ENCODE measurements around the gene IRAK3.

Gene IRAK3, protein sequence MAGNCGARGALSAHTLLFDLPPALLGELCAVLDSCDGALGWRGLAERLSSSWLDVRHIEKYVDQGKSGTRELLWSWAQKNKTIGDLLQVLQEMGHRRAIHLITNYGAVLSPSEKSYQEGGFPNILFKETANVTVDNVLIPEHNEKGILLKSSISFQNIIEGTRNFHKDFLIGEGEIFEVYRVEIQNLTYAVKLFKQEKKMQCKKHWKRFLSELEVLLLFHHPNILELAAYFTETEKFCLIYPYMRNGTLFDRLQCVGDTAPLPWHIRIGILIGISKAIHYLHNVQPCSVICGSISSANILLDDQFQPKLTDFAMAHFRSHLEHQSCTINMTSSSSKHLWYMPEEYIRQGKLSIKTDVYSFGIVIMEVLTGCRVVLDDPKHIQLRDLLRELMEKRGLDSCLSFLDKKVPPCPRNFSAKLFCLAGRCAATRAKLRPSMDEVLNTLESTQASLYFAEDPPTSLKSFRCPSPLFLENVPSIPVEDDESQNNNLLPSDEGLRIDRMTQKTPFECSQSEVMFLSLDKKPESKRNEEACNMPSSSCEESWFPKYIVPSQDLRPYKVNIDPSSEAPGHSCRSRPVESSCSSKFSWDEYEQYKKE

DNA sequence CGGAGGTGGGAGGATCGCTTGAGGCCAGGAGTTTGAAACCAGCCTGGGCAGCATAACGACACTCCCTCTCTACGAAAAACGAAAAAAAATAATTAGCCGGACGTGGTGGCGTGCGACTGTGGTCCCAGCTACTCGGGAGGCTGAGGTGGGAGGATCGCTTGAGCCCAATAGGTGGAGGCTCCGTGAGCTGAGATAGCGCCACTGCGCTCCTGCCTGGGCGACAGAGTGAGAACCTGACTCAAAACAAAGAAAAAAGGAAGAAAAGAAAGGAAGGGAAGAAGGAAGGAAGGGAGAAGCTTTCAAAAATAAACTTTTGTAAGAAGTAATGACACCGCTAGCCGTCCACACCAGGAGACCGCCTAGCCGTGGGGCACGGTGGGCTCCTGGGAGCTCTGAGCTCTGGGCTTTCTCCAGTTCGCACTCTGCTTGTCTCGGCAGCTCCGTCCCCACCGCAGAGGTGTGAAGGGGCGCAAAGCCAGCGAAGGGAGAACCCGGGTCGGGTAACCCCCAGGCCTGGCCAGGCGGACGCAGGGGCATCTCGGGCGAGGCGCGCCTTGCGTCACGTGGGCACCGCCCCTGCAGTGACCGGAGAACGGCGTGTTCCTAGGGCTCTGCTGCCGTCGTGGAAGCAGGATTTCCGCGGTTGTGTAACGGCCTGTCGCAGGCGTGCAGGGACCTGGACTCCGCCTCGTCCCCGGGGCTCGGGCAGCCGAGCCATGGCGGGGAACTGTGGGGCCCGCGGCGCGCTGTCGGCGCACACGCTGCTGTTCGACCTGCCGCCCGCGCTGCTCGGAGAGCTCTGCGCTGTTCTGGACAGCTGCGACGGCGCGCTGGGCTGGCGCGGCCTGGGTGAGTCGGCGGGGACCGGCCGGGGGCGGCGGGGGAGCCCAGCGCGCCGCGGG lies at the start of gene IRAK3:
TSS of gene IRAK3 (plus strand) at position 631 of the 902 bp plus-strand sequence. CDS start at position 717, 86 bp downstream.
- DNase-seq (ENCODE audit: low read depth in 2 of 2, low spot score in 1 of 2) = peak in 1 of 2 donors; percentile 7

DNA sequence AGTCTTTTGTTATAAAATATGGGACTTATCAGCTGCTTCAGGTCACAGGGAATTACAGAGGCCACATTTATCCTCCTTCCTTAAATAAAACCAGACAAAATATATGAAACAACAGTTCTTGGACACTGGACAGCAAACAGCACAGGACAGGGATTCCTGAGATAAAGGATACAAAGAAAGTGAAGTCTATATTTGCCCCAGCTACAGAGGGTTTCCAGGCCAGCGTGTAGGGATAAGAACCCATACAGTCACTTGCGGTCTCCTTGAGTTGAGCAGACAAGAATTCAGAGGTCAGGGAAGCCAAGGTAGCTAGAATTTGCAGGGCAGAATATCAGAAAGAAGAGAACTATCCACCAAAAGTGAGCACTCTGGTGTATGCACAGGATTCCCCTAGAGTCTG lies 49.7 kb upstream of the IRAK3 start:
- no peak for DNase-seq (ENCODE audit: low read depth in 2 of 2, low spot score in 1 of 2)

DNA sequence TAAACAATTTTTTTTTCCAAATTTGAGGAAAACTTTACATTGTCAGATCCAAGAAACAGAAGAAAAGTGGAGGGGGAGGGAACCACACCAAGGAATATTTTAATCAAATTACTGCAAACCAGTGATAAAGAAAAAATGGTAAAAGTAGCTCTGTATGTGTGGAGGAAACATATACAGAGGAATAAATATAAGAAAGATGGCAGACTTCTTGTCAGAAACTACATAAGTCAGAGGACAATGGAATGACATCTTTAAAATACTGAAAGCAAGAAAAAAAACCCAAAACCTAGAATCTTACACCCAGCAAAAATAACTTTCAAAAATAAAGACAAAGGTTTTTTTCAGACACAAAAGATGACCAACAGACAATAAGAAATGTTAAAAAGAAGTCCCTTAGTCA lies 48.3 kb upstream of the IRAK3 start:
- DNase-seq (ENCODE audit: low read depth in 2 of 2, low spot score in 1 of 2) = no peak

DNA sequence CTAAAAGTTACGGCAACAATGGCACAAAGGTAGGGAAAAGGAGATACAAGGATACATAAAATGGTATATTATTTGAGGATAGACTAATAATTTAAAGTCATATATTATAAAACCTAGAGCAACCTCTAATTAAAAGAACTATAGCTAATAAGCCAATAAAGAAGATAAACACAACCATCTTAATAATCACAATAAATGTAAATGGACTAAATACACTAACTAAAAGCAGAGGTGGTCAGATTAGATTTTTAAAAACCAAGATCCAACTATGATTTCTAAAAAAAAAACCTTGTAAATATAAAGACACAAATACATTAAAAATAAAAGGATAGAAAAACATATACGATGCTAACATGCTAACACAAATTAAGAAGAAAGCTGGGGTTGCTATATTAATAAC lies 47.7 kb upstream of the IRAK3 start:
- no peak for DNase-seq (ENCODE audit: low read depth in 2 of 2, low spot score in 1 of 2)

DNA sequence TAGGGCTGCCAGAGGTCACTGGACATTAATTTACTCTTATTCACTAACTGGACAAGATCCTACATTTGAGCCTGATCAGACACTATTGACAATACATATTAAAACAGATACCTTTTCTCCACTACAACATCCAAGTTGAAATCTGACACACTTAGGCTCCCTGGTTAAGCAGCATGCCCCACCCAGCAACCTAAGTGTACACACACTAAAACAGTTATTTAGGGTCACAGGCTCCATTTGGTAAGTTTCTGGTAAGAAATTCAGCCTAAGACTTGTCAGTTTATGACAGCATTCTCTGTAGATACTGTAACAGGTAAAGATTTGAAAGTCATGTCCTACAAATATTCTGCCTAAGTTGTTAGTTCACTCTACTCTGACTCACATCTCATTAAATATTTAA lies 46.2 kb upstream of the IRAK3 start:
- DNase-seq (ENCODE audit: low read depth in 2 of 2, low spot score in 1 of 2) = no peak

DNA sequence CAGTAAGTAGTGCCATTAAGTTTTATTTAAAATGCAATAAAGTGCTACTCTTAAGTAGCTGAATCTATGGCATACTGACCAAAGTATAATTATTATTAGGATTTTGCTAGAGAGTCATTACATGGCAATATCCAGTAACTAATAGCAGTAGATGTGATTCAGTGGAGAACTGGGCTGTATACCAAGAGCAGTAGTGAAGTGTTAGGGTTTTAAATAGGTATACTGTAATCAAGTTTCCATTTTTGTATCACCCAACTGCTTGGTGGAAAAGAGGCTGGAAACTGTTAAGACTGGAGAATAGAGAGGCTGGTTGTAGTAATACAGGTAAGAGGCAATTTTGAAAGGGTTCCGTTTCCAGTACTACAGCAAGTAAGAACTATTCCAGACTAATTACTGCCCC lies 45.1 kb upstream of the IRAK3 start:
- DNase-seq (ENCODE audit: low read depth in 2 of 2, low spot score in 1 of 2) = no peak

DNA sequence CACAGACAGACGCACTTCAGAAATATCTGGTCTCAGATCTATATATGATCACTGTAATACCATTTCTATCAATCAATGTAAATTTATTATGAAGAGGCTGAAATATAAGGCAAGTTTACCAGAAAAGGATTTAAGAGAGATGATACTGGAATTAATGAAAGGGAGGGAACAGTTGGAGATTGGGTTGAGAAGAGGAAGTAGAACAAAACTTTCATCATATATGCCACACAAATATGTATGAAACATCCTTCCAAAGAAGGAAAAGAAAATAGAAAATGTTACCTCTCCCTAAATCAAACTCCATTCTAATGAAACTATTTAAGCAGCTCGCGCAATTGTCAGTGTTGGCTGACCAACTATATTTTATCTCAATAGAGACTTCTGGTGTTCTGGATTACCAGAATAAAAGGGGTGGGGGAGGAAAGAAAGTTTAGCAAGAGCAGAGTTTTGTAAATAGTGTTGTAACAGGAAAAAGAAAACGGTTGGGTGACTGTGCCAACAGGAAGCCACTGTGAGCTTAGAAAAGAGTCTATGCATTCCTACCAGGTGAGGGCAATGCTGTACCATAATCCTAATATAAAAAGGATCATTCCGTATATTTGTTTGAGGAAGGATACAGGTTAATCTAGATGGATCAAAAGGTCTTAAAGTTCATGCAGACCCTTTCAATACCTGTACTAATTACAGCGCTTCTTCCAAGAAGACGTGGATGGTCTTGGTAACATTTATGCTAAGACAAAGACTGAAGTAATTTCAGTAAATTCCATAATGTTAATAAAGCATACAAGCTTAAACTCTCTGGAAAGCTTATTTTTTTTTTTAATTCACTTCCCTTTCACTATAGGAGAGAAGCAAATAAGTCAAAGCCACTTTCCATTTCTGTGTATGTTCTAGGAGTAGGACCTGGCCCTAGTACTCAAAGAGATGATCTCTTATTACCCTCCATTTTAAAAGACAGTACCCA lies 43.9 kb upstream of the IRAK3 start:
- DNase-seq (ENCODE audit: low read depth in 2 of 2, low spot score in 1 of 2) = no peak

DNA sequence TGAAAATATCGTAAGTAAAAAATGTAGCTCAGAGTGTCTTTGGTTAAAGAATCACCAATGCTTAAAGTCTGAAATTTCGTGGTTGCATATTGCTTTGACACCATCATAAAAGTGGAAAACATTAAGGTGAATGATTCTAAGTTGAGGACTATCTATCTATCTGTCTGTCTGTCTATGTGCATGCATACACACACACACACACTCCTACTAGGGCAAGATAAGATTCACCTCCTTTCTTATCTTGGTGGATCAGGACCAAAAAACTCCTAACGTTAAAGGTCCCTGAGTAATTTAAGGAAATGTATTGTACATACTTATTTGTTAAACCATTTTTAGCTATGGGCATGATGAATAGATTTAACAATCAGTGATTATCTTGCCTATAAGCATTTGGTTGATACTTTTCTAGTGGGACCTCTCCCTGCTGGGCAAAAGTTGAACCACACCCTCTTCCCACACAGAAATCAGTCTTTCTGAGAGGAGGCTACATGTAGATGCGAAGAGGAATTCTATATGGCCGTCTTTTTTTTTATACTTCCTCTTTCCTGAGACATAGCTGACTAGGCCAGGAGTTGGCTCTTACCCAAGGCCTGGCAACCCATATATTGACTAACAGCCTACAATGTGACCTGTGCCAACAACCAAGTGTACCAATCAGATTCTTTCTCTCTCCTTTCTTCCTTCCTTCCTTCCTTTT lies 39.2 kb upstream of the IRAK3 start:
- no peak for DNase-seq (ENCODE audit: low read depth in 2 of 2, low spot score in 1 of 2)

DNA sequence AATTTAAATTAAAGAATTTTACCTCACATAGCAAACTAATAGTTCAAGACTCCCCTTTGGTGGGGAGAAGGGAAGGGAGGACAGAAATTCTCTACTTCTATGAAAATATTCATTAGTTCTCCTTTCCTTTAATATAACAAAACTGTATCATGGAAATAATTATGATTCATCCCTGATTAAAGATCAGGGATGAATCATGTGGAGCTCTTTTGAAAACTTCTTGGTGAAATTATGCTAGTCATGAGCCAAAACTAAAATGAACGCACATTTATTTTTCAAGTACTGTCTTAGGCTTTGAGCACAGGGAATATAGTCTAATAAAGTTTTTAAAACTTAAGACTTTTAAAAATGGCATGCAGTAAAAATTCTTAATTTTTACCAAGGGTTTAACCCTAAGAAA lies 36.3 kb upstream of the IRAK3 start:
- no peak for DNase-seq (ENCODE audit: low read depth in 2 of 2, low spot score in 1 of 2)

DNA sequence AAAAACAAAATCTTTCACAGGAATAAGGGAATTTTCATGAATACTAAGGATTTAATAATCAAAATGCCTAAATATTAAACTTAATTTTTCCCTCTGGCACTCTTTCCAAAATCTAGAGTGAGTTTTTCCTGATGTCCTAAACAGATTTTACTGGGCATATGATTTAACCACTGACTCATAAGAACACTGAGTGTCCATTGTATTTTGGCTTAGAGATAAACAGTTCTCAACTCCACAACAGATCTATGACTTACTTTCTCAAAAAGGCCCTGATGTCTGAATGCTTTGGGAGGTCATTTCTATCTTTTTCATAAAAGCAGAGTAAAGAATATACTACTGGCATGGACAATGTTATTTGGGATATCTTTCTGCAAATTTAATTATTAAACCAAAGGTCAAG lies 34.2 kb upstream of the IRAK3 start:
- DNase-seq (ENCODE audit: low read depth in 2 of 2, low spot score in 1 of 2) = no peak

DNA sequence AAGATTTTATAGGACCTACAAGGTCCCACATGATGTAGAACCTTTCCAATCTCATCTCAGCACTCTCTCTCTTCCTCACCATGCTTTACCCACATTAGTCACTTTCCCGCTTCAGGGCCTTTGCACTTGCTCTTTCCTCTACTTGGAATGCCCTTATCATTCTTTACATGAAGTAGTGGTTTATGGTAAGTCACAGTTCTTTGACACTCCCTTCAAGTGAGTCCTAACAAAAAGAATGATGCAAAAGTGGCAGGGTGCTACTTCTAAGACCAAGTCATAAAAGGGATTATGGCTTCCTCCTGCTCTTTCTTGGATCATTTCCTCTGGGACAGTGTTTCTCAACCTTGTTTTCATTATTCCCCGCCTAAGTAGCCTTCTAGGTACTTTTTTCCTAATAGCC lies 32.4 kb upstream of the IRAK3 start:
- no peak for DNase-seq (ENCODE audit: low read depth in 2 of 2, low spot score in 1 of 2)

DNA sequence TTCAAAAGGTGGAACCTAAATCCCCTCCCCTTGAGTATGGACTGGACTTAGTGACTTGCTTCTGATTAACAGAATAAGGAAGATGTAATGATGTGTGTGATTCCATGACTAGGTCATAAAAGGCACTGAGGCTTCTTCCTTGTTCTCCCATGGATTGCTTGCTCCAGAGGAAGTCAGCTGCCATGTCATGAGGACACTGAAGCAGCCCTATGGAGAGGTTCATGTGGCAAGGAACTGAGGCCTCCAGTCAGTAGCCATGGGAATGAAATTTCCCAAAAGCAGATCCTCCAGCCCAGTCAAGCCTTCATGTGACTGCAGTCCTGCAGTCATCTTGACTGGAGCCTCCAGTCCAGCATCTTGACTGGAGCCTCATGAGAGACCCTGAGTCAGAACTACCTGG lies 29.9 kb upstream of the IRAK3 start:
- DNase-seq (ENCODE audit: low read depth in 2 of 2, low spot score in 1 of 2) = no peak

DNA sequence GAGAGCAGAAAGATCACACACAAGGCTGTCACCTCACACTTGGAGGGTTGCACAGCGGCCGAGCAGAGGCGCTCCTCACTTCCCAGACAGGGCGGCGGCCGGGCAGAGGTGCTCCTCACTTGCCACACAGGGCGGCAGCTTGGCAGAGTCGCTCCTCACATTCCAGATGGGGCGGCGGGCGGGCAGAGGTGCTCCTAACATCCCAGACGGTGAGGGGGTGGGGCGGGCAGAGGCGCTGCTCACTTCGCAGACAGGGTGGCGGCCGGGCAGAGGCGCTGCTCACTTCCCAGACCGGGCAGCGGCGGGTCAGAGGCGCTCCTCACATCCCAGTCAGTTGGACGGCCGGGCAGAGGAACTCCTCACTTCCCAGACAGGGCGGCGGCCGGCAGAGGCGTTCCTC lies 28.3 kb upstream of the IRAK3 start:
- no peak for DNase-seq (ENCODE audit: low read depth in 2 of 2, low spot score in 1 of 2)

DNA sequence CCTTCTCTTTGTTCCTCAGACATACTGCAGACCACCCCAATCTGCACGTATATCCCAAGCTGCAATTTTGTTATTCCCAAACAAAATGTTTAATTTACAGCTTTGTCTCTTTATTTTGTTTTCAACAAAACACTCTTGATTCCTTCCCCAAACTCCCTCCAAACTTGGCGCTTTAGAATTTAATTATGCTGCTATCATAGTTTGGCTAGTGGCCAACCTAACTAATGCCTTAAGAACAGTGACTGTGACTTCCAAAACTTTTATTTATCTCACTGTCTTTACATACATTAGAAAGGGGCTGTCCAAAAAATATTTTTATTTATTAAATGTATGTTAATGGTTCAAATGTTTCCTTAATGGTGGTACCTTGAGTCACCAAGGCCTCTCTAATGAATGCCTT lies 26.3 kb upstream of the IRAK3 start:
- no peak for DNase-seq (ENCODE audit: low read depth in 2 of 2, low spot score in 1 of 2)

DNA sequence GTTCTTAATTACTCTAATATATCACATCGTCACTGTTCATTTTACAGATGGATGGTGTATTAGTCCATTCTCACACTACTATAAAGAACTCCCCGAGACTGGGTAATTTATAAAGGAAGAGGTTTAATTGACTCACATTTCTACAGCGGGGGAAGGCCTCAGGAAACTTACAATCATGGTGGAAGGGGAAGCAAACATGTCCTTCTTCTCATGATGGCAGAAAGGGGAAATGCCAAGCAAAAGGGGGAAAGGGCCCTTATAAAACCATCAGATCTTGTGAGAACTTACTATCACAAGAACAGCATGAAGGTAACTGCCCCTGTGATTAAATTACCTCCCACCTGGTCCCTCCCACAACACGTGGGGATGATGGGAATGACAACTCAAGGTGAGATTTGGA lies 25.7 kb upstream of the IRAK3 start:
- DNase-seq (ENCODE audit: low read depth in 2 of 2, low spot score in 1 of 2) = no peak

DNA sequence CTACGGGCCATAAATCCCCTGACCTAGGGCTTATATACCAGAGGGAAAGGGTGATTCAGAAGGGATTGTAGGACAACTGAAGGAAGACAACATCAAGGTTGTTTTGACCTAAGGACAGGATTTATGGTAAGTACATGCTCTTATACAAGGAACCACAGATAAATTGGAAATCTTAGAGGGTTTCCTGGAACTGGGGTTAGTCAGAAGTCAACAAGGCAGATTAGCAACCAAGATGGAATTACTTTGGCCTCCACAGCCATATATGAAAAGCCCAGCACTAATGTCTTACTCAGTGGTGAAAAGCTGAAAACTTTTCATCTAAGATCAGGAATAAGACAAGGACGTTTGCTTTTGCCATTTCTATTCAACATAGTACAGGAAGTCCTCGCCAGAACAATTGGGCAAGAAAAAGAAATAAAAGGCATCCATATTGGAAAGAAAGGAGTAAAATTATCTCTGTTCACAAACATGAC lies 24.6 kb upstream of the IRAK3 start:
- DNase-seq (ENCODE audit: low read depth in 2 of 2, low spot score in 1 of 2) = no peak

DNA sequence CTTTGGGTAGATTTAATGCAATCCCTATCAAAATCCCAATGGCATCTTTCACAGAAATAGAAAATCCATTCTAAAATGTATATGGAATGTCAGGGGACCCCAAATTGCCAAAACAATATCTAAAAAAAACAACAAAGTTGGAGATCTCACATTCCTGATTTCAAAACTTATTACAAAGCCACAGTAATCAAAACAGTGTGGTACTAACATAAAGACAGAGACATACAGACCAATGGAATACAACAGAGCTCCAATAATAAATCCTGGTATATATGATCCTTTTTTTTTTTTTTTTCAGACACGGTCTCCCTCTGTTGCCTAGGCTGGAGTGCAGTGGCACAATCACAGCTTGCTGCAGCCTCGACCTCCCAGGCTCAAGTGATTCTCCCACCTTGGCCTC lies 23.9 kb upstream of the IRAK3 start:
- DNase-seq (ENCODE audit: low read depth in 2 of 2, low spot score in 1 of 2) = no peak

DNA sequence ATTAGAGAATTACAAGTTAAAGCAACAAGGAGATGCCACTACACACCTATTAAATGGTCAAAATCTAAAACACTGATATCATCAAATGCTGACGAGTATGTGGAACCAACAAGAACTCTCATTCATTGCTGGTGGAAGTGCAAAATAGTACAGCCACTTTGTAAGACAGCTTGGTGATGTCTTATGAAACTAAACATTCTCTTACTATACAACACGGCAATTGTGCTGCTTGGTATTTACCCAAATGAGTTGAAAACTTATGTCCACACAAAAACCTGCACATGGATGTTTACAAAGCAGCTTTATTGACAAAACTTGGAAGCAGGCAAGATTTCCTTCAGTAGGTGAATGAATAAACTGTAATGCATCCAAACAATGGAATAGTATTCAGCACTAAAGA lies 22.5 kb upstream of the IRAK3 start:
- DNase-seq (ENCODE audit: low read depth in 2 of 2, low spot score in 1 of 2) = no peak

DNA sequence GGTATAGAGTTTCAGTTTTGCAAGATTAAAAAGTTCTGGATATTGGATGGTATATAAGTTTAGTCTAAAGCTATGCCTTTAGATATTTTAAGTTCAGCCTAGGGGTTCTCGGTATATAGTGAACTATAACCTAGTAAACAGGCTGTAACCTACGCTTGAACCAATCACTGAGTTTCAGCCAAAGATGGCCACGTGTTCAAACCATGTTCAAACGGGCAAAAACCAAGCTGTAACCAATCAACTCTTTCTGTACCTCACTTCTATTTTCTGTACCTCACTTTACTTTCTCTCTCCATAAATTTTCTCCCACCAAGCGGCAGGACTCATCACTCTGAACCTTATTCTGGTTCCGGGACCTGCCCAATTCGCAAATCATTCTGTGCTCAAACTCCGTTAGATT lies 20.6 kb upstream of the IRAK3 start:
- DNase-seq (ENCODE audit: low read depth in 2 of 2, low spot score in 1 of 2) = no peak
